Nucleus accumbens (tissue), 56 donors: ENCODE results near the gene CNN3.

ENCODE experiments used
- DNase-seq, 56 donors: peaks; one replicate each; lab custom pipeline; 2025; lab: John Stamatoyannopoulos, UW

Gene CNN3

GRCh38 chr1:94925561-94926125, 1.3 kb downstream of the CNN3 start:
- DNase-seq, result peak in 55 of 56 donors; percentile 9 to 85 (median 61)

GRCh38 chr1:94925004-94925403, 1.9 kb downstream of the CNN3 start:
- peak in 2 of 56 donors; percentile 5 to 18 for DNase-seq

DNA sequence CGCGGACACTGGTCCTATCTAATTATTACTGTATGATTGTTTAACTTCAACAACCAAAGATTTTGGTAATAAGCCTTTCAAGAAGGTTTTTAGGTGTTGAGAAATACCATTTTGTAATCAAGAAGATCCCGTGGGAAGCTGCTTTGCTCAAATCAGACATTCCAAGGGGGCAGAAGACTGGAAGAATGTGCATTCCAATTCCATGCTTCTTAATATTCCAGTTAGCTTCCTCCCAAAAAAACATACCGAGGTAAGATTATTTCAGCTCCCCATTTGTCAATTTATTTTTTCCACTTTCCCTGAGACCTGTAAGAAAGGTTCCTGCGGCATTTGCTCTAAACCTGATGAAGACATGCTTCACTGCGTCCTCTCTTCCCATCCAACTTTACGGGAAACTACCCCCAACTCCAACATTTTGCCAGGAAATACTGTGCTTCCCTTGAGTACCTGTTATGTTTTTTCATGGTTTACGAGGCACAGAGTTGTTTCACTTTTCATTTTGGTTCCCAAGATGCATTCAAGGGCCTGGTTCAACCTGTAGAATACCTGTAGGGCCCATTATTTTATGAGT, 4.1 kb downstream of the CNN3 start:
- DNase-seq, result no peak

GRCh38 chr1:94921977-94922376, 4.9 kb downstream of the CNN3 start:
- DNase-seq, result no peak

DNA sequence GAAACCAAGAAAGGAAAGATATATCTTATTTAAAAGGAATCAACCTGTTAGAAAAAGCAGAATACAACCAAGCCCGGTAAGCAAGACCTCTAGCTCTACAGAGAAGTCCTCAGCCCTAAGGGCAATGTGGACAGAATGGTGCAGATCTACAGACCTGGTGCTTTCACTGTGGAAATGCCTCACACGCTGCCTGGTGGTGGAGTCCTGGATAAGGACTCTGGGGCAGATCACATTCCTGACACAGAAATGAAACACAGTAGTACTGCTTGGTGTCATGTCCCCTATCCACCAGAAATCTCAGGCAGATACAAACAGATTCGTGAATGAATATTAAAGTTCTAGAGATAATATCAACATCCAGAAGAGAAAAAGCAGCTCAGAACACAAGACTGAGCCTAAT, 6.8 kb downstream of the CNN3 start:
- DNase-seq, result no peak

DNA sequence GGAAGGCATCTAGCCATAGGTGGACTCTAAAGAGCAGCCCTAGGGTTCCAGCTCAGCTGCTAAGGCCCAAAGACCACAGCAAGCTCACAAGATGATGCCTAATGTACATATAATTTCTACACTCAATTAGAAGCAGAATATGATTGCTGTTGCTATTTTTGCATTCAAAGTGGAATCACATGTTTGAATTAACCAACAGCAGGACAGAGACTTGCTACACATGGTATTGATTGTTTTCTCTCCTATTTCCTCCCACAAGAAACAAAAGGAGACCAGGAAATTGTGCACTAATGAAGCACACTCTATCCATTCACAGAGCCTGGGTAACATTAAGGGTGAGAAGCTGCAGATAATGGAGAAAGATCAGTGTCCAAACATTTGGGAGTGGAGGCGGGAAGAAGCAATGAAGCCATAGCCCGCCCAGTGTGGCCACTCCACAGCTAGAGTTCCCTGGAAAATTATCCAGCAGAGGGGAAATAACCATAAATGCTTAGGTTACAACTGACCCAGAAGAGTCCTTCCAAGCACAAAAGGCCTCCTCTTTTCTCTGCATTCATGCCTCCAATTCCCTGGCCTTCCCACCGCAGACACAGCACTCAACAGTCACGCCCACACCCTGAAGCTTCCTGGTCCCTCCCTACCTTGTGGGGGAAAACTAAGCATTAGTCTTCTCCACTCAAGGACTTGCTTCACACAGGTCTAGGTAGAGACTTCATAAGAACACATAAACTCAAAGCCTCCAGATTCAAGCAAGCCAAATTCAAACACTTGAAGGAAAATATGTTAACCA, 7.5 kb downstream of the CNN3 start:
- DNase-seq, result no peak

- DNase-seq, result no peak
These were observed 9.7 kb downstream of the CNN3 start for GRCh38 chr1:94917251-94917650.

- no peak for DNase-seq
These were observed 14.4 kb downstream of the CNN3 start for GRCh38 chr1:94912263-94913184.

- no peak for DNase-seq
These were observed 17.4 kb downstream of the CNN3 start for GRCh38 chr1:94909486-94909885.

DNA sequence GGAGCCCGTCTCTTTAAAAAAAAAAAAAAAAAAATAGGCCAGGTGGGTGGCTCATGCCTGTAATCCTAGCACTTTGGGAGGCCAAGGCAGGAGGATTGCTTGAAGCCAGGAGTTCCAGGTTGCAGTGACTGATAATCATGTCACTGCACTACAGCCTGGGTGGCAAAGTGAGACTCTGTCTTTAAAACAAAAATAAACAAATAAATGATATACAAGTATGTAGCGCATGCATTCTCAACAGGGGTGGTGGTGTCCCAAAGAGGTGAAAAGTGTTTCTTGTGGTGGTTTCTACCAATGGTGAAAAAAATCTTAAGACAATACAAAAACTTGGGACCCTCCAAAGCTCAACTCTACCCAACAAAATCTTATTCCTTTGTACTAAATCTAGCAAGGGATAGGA, 17.9 kb downstream of the CNN3 start:
- DNase-seq, result no peak

DNA sequence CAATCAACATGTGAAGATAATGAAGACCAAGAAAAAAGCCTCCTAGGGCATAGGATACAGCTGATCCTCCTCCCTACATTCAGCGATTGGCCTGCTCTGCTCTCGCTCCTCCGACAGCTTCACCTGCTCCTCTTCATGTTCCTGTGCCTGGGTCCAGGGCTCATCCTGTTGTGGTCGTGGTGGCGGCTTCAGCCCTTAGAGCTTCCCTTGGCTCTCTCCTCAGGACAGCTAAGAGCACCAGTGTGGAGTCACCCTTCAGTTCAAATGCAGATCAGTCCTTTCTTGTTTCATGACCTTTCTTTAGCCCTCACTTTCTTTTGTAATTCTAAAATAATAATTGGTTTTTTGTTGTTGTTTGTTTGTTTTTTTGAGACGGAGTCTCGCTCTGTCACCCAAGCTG, 18.7 kb downstream of the CNN3 start:
- DNase-seq, result no peak

GRCh38 chr1:94907136-94907535, 19.8 kb downstream of the CNN3 start:
- DNase-seq, result no peak

DNA sequence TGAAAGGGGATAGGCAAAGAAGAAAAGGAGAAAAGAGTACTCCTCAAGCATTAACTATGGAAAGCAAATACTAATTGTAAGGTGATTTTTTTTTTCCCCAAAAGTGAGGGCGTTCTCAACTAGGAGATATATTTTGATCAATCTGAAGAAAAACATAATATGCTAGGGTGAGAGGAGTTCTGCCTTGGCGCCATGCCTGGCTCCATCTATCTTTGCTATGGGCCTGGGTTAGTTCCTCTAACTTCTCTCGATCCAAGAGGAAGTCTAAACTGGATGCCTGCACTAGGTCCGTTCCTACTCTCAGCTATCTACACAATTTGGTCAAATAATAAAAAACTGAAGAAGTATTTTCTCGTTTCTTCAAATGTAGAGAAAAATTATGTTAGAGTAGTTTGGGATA, 20.5 kb downstream of the CNN3 start:
- no peak for DNase-seq

GRCh38 chr1:94905207-94905606, 21.7 kb downstream of the CNN3 start:
- DNase-seq, result no peak

DNA sequence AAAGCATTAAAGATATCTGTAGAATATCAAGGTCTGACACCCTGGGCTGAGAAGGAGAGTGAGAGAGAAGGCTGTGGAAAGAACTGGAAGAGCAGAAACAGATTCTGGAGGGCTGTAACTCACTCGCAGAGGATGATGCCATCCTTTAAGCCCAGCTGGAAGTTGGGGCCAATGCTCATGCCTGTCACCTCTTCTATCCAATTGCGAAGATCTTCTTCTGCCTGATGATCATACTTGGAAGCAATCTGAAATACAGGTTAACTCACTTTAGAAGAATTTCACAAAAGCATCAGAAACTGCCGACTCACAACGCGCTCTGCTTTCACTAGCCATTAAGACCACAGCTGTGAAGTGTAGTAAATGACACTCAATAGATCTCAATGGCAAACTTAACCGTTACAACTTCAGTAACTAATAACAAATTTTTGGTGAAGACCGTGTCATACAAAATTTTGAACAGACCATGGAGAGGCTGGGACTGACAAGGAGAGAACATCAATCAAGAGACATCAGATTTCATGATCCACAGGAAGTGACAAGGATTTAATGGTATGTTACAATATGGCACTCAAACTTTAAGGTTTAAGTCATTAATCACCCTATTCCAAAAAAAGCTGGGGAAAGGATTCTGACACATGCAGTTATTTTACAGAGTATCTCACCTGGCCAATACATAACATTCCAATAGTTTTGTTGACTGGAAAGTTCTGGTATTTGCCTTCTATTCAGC, 23.5 kb downstream of the CNN3 start:
- DNase-seq, result no peak

GRCh38 chr1:94901841-94902240, 25.1 kb downstream of the CNN3 start:
- DNase-seq, result no peak

DNA sequence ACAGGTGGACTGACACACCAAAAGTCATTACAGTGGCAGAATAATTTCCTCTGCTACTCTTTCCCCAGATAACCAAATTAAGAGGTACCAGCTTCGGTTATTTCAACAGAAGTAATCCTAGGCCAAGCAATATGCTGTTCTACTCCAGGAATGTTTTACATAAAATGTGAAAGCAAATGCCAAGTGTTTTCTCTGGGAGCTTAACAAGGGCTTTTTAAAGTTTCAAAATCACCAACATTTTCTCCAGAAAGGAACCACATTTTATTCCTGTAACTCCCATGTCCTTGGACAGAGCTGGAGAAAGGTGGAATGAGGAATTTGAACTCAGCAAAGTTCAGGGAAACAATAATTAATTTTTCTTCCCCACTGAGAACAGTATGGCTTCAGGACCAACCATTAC, 27.2 kb downstream of the CNN3 start:
- no peak for DNase-seq

DNA sequence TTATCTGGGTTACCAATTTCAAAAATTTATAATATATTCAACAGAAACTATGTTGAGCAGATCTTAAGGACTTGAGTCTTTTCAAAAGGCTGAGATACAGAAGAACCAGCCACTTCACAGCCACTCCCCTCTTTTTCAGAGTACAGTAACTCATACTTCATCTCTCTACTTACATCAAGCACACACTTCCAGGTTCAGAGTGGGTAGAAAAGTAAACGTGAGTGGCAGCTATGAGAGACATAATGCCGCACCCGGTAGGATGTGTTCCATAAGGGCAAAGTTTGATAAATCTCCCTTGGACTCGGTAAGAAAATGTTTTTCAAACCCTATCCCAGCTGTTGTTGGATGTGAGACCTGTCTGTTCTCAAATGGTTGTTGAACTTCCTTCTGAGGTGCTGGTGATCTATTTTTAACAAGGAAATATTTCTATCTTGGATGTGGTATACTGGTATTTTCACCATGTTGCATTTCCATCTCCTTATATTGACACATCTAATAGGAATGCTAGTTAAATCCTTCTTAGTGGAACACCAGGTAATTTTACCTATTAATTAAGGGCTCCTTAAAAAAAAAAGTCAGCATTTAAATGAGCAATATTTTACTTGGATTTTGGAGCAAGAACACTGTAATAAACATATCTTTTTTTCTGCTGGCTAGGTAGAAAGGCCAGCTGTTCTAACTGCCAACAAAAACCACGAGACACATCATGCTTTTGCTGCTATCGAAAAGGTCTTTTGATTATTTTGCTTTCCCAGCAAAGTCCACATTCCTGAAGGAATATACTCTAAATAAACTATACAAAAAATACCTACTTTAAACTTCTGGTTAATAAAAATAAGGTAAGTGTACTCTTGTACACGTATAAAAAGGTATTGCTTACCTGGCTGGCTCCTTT, 28.2 kb downstream of the CNN3 start:
- DNase-seq, result no peak

GRCh38 chr1:94895518-94895917, 31.4 kb downstream of the CNN3 start:
- DNase-seq, result no peak
